Right ventricle myocardium superior (tissue), 1 donor: ENCODE data around the gene EPHB3. TPM values are rescaled to one million over a fixed set of nuclear protein-coding genes. Genes with fewer than 3 reads are reported as not detected.
A peak's percentile ranks its signal among the peaks of the same experiment; 100 is the strongest.
"Not testable (repeated sequence)": the region's sequence is repeated elsewhere in the genome, so short reads cannot be mapped to it uniquely, and the experiment has no call there.

ENCODE experiments used
- ATAC-seq: fragments of 200-7000 bp; cut with Tn5 transposase; one replicate; pipeline ENCODE4 v1.9.1; 2020; ENCODE audit warnings: mild to moderate bottlenecking; ENCODE audit not compliant: poor library complexity
- DNase-seq: peaks from one replicate; pipeline ENCODE4 v3.0.0-alpha.2; 2020
- intact Hi-C: fragments of 100-400 bp; cut with DNase I; formaldehyde crosslinking; loops from one replicate; pipeline ENCODE4 v1.11.2; 2022
- total RNA-seq: library from RNA; stranded (reverse); fragmentation: NEBNext Ultra II Directional; extraction: Animal tissue kit (Norgen Biotek cat#: 25700); gene quantifications from one replicate; pipeline ENCODE4 v1.2.1, GENCODE V29; 2021
- donor health status: DM: no; HTN: yes; CAD: no; lungs with severe emphysema.

The EPHB3 gene
- total RNA-seq, 1 donor from 2014 or later = 2.2 TPM

- peak; percentile 17 for ATAC-seq
- intact Hi-C loops = no loop called here
- no peak for DNase-seq
Measured at GRCh38 chr3:184604615-184605290, 43.2 kb downstream of the EPHB3 start.

GRCh38 chr3:184608209-184608608 is 46.6 kb downstream of the EPHB3 start:
- DNase-seq = no peak
- intact Hi-C loops = no loop called here
- no peak for ATAC-seq

- no peak for ATAC-seq
- intact Hi-C loops = no loop called here
- DNase-seq = no peak
Measured at GRCh38 chr3:184609476-184610244, 48.1 kb downstream of the EPHB3 start.

- no peak for DNase-seq
- intact Hi-C loops = no loop called here
- ATAC-seq = no peak
Measured at GRCh38 chr3:184610245-184610871, 48.8 kb downstream of the EPHB3 start.

GRCh38 chr3:184611607-184612281 is 50.2 kb downstream of the EPHB3 start:
- ATAC-seq = no peak
- intact Hi-C loops = no loop called here
- no peak for DNase-seq

- intact Hi-C loops = no loop called here
- ATAC-seq (no peak), DNase-seq (no peak)
Measured at GRCh38 chr3:184615396-184615795, 53.8 kb downstream of the EPHB3 start.

GRCh38 chr3:184616436-184616835 is 54.9 kb downstream of the EPHB3 start:
- intact Hi-C loops = no loop called here
- no peak for DNase-seq
- no peak for ATAC-seq

GRCh38 chr3:184617306-184617705 is 55.7 kb downstream of the EPHB3 start:
- intact Hi-C loops = not testable (repeated sequence)

GRCh38 chr3:184618811-184619210 is 57.2 kb downstream of the EPHB3 start:
- intact Hi-C loops = no loop called here
- DNase-seq (no peak), ATAC-seq (peak; percentile 70)

More at GRCh38 chr3:184617306-184617705, 55.7 kb downstream of the EPHB3 start:
- not testable (repeated sequence) for DNase-seq, ATAC-seq

GRCh38 chr3:184619369-184619768 is 57.8 kb downstream of the EPHB3 start:
- intact Hi-C loops = no loop called here
- no peak for DNase-seq
- peak; percentile 62 for ATAC-seq

GRCh38 chr3:184619787-184620430 is 58.3 kb downstream of the EPHB3 start:
- intact Hi-C loops = no loop called here
- ATAC-seq = peak; percentile 21
- DNase-seq = no peak

GRCh38 chr3:184620475-184621119 is 59.0 kb downstream of the EPHB3 start:
- ATAC-seq (no peak), DNase-seq (no peak)
- intact Hi-C loops = no loop called here

- ATAC-seq, intact Hi-C loops, DNase-seq: not testable (repeated sequence)
Measured at GRCh38 chr3:184622156-184622555, 60.6 kb downstream of the EPHB3 start.

GRCh38 chr3:184626923-184627322 is 65.3 kb downstream of the EPHB3 start:
- DNase-seq = no peak
- peak; percentile 94 for ATAC-seq
- intact Hi-C loops = no loop called here

GRCh38 chr3:184629555-184630160 is 68.1 kb downstream of the EPHB3 start:
- intact Hi-C loops = no loop called here
- DNase-seq (no peak), ATAC-seq (no peak)

- intact Hi-C loops = no loop called here
- ATAC-seq = no peak
- no peak for DNase-seq
Measured at GRCh38 chr3:184630861-184631471, 69.4 kb downstream of the EPHB3 start.

- ATAC-seq = no peak
- no peak for DNase-seq
- intact Hi-C loops = no loop called here
Measured at GRCh38 chr3:184631472-184631861, 69.9 kb downstream of the EPHB3 start.
